ENCODE results near the gene PSMD9.
"Not testable (repeated sequence)": the region's sequence is repeated elsewhere in the genome, so short reads cannot be mapped to it uniquely, and the experiment has no call there.

PSMD9 gene

DNA sequence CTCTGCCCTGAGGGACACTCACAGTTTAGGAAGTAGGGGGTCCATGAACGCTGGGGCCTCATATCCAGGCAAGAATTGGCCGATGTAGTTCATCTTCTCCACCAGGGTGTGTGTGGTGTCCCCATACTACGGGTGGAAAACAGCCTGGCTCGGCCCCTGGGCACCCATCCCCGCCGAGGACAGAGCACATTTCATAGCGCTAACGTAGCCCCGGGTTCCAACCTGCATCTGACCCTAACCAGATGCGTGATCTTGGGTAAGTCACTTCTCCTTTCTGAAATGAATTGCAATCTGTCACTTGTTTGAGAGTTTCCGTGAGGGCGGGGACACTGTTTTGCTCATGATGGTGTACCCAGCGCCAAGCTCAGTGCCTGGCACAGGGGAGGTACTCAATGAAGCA is 38.9 kb upstream of the PSMD9 start:
- no peak overlapping the region for H3K4me3 ChIP-seq (ENCODE audit: low read depth, low read length)
- TF ChIP-seq, protein P1, sequence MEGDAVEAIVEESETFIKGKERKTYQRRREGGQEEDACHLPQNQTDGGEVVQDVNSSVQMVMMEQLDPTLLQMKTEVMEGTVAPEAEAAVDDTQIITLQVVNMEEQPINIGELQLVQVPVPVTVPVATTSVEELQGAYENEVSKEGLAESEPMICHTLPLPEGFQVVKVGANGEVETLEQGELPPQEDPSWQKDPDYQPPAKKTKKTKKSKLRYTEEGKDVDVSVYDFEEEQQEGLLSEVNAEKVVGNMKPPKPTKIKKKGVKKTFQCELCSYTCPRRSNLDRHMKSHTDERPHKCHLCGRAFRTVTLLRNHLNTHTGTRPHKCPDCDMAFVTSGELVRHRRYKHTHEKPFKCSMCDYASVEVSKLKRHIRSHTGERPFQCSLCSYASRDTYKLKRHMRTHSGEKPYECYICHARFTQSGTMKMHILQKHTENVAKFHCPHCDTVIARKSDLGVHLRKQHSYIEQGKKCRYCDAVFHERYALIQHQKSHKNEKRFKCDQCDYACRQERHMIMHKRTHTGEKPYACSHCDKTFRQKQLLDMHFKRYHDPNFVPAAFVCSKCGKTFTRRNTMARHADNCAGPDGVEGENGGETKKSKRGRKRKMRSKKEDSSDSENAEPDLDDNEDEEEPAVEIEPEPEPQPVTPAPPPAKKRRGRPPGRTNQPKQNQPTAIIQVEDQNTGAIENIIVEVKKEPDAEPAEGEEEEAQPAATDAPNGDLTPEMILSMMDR (IDR thresholded peaks at IDR 0.05; ENCODE audit: borderline replicate concordance, insufficient read depth, low read depth, low read length): no peak

DNA sequence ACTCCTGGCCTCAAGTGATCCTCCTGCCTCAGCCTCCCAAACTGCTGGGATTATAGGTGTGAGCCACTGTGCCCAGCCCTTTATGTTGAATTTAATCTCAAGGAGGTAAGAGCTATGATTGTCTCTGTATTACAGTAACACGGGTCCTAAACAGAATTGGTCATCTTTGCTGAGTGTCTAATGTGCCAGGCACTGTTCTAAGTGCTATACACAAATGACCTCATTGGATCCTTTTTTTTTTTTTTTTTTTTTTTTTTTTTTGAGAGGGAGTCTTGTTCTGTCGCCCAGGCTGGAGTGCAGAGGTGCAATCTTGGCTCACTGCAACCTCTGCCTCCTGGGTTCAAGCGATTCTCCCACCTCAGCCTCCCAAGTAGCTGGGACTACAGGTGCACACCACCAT is 36.2 kb upstream of the PSMD9 start:
- not testable (repeated sequence) for H3K4me3 ChIP-seq (ENCODE audit: low read depth, low read length)

- TF ChIP-seq, protein P1 (IDR thresholded peaks at IDR 0.05; ENCODE audit: borderline replicate concordance, insufficient read depth, low read depth, low read length): no peak
- H3K4me3 ChIP-seq (ENCODE audit: low read depth, low read length): no peak overlapping the region
Observed at GRCh38 chr12:121857322-121858246, 31.0 kb upstream of the PSMD9 start.

- no peak overlapping the region for H3K4me3 ChIP-seq (ENCODE audit: low read depth, low read length)
- TF ChIP-seq, protein P1 (IDR thresholded peaks at IDR 0.05; ENCODE audit: borderline replicate concordance, insufficient read depth, low read depth, low read length): no peak
Observed at GRCh38 chr12:121858318-121858661, 30.3 kb upstream of the PSMD9 start.

DNA sequence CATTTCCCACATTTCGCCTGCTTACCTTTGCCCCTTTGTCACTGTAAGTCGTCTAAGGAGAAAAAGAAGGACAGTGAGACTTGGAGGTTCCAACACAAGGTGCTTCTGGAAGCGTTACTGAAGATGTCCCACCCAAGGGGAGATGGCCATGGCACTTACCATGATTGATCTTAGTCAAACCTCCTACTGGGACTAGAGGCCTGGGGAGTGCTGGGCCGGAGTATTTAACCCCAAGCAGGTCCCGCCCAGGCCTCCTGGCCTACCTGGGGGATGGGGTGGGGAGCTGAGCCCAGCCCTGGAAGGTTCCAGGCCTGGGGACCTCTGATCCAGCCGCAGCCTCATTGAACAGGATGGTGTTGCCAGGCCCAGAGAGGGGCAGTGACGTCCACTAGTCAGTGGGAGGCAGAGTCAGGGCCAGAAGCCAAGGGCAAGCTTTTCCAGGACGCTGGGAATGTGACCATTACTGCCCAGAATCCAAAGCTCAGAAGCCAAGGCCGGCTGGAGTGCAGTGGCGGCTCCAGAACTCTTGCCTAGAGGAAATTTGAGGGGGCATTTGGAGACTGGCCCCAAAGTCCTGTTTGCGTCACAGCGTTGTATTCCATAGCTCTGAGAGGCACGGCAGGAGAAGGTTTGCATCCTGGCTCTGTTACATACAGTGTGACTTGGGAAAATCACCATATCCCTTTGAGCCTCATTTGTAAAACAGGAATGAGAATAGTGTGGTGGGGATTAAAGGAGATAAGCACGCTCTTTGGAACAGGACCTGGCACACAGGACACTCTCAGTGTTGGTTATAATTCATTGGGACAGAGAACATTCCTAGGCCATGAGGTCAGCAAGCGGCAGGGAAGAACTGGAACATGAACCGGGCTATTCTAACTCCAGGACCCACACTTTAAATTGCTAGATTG is 29.7 kb upstream of the PSMD9 start, which contains the start of gene HPD:
Gene HPD (minus strand): TSS at position 198 of the 911 bp plus-strand sequence. CDS start 36 bp downstream, at position 162.
- TF ChIP-seq, protein P1 (IDR thresholded peaks at IDR 0.05; ENCODE audit: borderline replicate concordance, insufficient read depth, low read depth, low read length): no peak
- no peak within 1 kb of the TSS for H3K4me3 ChIP-seq (ENCODE audit: low read depth, low read length)

DNA sequence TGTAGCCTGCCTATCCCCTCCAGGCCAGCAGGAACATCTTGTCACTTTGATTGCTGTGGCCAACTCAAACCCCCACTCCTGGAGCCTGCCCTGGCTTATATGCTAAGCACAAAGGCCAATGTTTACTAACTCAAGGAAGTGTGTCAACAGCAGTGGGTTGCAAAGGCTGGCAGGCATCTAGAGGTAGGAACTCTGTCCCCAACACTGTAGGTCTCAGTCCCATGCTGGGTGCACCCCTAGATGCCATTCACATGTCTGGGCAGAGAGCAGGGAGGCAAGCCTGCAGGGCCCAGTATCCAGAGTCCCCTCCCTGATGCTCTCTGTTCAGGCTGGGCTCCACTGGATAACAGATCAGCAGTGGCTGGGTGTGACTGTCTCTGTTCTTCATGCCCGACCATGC is 28.3 kb upstream of the PSMD9 start:
- TF ChIP-seq, protein P1 (IDR thresholded peaks at IDR 0.05; ENCODE audit: borderline replicate concordance, insufficient read depth, low read depth, low read length): no peak
- H3K4me3 ChIP-seq (ENCODE audit: low read depth, low read length): no peak overlapping the region

DNA sequence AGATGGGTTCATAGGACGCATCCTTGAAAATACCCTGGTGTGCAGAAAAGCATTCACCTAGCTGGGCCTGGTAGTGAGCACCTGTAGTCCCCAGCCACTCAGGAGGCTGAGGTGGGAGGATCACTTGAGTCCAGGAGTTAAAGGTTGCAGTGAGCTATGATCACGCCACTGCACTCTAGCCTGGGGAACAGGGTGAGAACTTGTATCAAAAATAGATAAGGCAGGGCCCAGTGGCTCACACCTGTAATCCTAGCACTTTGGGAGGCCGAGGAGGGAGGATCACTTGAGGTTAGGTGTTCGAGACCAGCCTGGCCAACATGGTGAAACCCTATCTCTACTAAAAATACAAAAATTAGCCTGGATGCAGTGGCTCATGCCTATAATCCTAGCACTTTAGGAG is 27.9 kb upstream of the PSMD9 start:
- H3K4me3 ChIP-seq (ENCODE audit: low read depth, low read length): not testable (repeated sequence)
